ENCODE results near the gene SHROOM1.
"Not testable (repeated sequence)": the region's sequence is repeated elsewhere in the genome, so short reads cannot be mapped to it uniquely, and the experiment has no call there.

SHROOM1 gene

DNA sequence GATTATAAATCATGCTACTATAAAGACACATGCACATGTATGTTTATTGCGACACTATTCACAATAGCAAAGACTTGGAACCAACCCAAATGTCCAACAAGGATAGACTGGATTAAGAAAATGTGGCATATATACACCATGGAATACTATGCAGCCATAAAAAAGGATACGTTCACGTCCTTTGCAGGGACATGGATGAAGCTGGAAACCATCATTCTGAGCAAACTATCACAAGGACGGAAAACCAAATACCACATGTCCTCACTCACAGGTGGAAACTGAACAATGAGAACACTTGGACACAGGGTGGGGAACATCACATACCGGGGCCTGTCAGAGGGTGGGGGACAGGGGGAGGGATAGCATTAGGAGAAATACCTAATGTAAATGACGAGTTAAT, 24.6 kb downstream of the SHROOM1 start:
- DNase-seq: not testable (repeated sequence)

DNA sequence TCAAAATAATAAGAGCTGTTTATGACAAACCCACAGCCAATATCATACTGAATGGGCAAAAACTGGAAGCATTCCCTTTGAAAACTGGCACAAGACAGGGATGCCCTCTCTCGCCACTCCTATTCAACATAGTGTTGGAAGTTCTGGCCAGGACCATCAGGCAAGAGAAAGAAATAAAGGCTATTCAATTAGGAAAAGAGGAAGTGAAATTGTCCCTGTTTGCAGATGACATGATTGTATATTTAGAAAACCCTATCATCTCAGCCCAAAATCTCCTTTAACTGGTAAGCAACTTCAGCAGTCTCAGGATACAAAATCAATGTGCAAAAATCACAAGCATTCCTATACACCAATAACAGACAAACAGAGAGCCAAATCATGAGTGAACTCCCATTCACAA, 26.2 kb downstream of the SHROOM1 start:
- DNase-seq: not testable (repeated sequence)

DNA sequence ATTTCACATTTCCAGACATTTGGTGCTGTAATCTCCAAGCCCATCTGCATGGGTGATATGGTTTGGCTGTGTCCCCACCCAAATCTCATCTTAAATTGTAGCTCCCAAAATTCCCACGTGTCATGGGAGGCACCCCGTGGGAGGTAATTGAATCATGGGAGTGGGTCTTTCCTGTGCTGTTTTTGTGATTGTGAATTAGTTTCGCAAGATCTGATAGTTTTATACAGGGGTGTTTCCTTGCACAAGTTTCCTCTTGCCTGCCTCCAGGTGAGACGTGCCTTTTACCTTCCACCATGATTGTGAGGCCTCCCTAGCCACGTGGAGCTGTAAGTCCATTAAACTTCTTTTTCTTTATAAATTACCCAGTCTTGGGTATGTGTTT, 27.8 kb downstream of the SHROOM1 start:
- DNase-seq: not testable (repeated sequence)

DNA sequence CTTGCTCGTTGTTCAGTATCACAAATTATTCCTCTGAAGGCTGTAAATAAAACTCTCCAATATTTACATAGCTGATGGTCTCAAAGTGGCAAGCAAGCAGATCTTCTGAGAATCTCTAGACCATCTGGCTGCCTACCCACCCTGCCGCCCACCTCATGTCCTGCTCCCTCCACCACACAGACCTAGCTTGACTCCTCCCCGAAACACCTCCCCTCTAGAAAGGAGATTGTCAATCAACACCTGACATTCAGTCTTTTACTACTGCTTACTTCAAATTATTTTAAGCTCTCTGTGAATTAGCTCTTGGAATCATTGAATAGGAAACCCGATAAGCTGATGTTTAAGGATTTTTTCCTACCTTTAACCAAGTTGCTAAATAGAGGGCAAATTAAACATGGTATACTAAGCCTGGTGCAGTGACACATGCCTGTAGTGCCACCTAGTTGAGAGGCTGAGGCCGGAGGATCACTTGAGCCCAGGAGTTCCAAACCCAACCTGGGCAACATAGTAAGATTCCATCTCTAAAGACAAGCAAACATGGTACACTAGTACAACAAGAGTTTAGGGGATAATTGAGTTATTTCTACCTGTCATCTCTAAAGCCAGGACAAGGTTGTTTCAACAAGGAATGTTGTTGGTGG, 28.3 kb downstream of the SHROOM1 start:
- no peak for DNase-seq

DNA sequence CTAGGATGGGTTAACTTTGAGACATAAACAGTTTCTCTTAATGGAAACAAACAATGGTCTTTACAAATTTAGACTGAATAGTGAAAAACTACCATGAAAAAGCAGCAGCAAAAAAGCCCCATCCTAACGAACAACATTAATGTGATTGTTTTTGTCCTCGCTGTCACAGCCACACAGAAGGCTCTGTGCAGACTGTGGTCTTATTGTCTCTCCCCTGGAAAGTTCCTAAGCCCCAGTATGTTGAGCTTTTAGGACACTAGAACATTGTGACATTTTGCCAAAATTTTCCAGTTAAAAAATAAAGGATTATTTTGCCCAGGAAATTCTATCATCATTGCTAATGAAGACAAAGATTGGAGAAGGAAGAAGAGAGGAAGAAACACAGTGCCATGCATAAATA, 29.9 kb downstream of the SHROOM1 start:
- DNase-seq: no peak

DNA sequence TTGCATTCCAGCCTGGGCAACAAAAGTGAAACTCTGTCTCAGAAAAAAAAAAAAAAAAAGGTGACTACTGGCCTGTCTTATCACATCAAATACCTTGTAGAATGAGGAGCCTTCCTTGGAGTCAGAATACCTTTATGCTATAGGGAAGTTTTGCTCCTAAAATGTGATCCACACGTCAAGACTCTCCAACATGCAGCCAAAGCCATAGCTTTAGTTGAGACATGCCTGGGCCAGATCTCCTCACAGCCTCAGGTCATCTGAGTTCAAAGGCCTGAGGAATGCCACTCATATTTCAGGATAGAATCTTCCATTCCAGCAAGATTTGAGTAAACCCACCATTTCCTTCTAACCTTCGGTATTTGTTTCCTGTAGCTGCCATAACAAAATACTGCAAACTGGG, 31.1 kb downstream of the SHROOM1 start:
- no peak for DNase-seq

DNA sequence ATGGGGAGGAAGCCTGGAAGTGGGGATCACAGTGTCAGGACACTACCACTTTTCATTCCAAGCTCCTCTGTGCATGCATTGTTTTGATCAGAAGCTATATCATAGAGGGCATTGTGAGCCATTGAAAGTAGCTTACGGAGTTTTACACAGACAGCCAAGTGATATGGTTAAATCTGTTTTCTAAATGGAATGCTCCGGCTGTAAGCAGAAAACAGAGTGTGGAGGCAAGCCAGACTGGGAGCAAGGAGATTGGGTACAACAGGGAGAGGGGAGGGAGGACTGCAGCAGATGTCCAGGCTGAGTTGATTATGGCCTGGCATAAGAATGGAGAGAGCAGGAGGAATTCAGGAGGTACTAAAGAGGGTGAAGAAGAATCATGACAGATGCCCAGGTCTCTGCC, 32.8 kb downstream of the SHROOM1 start:
- no peak for DNase-seq

DNA sequence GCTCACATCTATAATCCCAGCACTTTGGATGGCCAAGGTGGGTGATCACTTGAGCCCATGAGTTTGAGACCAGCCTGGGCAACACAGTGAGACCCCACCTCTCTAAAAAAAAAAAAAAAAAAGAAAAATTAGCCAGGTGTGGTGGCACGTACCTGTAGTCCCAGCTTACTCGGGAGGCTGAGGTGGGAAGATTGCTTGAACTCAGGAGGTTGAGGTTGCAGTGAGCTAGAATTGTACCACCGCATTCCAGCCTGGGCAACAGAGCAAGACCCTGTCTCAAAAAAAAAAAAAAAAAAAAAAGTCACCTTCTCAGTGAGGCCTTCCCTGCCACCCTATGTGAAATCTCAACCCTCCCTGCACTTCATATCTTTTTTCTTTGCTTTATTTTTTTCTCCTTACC, 39.4 kb downstream of the SHROOM1 start:
- DNase-seq: no peak

DNA sequence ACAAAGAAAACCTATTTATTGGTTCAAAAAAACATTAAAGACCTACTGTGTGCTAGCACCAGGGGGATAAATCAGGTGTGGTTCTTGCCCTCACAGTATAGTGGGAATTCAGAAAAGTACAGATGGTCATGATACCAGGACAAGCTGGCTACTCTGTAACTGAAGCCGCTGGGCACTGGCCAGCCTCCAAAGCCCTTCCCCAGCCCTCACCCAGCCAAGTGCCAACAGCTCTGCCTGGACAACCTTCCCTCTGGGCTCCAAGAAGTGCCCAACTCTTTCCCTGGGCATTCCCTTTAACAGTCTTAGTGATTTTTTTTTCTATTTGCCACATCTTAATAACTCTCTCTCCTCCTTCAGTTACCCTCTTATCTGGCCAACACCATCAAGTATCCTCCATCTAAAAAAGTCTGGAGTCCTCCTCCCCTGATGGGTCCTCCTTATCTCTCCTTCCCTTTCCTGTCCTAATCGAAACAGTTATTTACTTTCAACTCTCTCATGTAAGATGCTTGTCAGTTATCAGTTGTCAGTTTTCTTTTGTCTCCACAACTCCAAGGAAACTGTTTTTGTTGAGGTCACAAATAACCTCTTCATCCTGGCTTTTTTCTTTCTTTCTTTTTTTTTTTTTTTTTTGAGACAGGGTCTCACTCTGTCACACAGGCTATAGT, 40.1 kb downstream of the SHROOM1 start:
- no peak for DNase-seq

DNA sequence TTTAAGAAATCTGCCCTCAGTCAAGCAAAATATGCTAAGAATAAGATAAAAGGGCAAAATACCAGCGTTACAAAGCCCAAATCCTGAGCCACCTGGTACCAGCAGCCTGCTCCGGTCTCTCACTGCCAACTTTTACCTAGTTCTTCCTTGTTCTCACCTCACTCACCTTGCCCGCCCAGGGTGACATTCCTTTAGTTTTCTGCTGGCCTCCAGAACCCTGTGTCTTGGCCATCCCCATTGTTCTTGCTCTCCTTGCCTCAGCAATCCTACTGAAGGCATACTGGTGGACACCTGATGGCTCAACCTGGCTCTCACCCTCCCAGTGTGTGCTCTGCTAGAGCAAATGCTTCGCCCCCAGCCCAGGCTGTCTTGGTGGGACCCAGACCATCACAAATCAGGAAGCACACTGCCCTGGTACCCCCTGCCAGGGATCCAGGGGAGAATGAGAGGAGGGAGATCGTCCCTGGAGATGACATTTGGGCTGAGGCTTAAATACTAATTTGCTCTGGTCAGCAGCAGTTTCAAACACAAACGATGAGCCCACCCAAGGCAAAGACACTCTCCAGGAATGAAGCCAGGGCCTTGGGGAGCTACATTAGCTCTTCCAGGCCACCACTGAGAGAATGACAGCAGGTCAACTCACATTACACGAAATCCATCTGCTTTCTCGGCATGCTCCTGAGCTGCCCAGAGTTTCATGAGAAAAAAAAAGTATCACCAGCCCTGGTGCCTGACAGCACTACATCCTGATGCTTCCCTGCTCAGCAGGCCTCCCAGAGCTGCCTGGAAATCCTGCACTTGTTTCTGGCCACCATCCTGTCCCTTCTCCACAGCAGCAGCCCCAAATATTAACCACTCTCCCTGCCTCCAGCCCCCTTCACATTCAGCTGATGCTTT, 41.2 kb downstream of the SHROOM1 start:
- DNase-seq: no peak

DNA sequence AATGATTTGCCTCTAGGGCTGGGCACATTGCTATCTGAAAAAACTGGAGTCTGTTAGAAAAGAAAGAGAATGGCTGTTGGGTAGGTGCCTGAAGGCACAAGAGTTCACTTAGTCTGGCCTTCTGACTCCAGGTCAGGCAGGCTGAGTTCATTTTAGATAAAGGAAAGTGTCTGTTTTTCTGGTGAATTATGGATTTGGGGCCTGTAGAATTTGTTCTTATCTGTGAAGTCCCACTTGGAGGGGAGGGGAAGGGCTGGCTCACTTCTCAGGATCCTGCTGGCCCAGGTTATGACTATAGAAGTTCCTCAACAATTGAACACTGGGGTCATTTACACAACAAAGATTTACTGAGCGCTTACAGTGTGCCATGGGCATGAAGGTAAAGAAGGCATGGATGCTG, 41.9 kb downstream of the SHROOM1 start:
- no peak for DNase-seq

DNA sequence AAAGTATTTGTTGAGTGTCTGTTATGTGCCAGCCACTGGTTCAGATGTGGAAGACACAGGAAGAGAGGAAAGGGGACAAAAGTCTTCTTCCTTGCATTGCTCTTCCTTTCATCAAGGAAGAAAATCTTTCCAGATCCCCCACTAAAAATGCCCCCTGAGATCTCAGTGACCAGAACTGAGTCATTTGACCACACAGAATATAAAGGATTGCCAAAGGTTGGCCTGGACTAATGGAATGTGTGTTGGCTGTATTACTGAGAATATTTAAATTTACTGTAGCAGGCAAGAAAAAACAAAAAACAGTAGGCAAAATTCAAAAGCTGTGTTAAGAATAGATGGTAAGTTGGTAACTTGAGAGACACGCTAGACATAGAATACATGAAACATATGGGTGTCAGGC, 43.4 kb downstream of the SHROOM1 start:
- no peak for DNase-seq

DNA sequence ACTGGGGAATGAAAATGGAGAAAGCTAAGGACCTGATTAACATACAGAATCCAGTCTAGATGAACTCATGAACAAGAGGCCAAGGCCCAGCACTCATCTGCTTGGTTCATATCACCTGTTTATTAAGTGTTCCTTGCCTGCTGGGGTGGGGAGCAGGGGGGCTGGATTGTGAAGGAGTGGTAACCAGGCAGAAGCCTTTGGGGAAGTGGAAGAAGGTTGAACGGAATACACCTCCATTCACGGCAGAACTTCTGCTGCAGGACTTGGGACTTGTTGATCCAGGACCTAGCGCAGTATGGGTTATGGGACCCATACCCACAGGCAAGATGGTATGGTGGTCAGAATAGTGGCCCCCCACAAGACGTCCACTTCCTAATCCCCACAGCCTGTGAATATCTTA, 44.6 kb downstream of the SHROOM1 start:
- DNase-seq: no peak

DNA sequence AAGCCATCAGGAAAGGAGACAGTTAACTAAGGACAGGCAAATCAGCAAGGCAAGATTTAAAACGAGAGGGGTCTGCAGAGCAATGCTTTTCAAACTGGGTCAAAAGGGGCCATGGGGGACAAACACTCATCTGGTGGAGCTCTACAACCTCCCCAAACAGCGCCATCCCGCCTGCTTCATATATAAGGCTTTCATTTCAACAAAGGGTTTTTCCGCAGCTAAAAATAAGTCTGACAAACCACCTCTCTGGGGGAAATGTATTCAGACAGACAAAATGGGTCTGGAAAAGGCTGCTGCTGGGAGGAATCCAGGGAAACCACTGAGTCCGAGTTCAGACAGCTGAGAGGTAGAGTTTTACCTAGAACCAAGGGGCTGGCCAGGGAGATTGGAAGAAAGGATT, 45.1 kb downstream of the SHROOM1 start:
- DNase-seq: no peak

DNA sequence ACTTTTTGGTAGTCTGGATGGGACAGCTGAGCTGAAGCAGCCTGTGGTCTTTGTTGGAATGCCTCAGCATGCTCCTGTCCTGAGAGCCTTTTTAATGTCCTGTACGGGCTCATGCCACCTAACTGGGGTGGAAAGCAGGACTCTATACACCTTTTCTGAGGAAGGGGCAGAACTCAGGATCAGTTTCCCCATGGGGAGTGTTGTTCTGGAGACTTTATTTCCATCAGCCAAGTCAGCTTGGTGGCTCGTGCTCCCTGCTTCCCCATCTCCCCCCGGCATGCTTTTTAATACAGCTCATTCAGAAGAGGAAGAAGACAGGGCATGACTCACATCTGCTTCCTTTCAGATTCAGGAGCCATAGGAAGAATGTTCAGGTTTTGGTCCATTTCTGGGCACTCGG, 48.3 kb downstream of the SHROOM1 start:
- DNase-seq: no peak

DNA sequence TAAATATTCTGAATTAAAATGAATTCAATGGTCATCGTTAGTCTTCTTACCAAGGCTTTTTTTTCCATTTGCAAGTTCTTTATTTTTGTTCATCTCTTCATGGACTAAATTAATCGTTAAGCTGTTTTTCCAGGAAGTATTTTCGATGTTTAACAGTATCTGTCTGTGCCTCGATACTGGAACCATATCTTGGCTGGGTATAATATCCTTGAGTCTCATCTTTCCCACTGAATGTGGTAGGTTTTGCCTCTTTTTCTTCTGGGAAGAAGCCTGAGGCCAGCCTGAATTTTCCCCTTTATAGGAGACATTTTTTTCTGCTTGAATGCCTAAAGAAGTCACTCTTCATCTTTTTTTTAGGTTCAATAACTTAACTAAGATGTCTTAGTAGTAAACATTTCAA, 49.4 kb downstream of the SHROOM1 start:
- no peak for DNase-seq

DNA sequence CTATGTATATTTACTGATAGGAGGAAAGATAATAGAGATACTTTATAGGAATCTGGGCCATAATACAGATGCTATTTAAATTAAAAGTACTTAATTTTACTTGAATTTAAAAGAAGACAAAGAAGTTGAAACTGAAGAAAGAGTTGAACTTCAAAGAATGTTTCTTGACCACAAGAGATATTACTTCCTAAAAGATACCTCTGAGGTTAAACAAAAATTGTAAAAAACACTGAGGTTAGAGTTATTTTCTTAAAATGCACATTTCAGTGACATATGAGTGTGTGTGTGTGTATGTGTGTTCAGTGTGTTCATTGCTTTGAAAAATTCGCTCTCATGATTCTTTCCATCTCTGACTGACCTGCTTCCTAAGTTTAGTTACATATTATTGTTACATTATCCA, 49.9 kb downstream of the SHROOM1 start:
- DNase-seq: no peak

DNA sequence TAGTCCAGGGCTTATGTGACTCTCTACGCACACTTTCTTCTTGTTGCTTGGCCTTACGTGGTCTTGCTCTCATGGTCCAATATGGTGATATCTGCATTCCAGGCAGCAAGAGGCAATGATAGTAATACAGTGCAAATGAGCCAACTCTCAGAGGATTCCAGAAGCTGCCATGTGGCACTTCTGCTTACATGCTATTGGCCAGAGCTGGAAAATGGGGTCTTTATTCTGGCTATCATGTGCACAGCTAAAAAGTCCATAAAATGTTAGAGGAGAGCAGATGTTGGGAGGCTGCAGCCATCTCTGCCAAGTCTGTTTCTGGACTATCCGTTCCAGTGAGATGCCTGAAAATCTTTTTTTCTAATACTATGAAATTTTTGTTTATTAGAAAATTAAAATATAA, 50.5 kb downstream of the SHROOM1 start:
- no peak for DNase-seq

DNA sequence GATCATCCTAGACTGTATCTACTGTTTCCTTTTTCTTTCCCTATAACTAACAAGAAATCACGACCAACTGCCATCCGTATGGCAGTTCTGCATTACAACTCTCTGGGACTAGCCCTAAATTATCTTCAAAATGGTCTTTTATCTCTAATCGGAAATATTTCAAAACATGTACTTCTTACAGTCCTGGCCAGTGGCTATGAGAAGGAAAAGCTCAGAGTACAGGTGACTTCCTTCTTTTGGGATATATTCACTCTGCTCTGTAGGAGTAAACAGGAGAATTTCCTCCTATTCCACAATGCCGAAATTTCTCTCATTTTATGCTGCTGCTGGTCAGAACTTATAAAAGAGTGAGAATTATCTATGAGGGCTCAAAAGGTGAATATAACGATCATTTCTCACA, 51.6 kb downstream of the SHROOM1 start:
- no peak for DNase-seq

DNA sequence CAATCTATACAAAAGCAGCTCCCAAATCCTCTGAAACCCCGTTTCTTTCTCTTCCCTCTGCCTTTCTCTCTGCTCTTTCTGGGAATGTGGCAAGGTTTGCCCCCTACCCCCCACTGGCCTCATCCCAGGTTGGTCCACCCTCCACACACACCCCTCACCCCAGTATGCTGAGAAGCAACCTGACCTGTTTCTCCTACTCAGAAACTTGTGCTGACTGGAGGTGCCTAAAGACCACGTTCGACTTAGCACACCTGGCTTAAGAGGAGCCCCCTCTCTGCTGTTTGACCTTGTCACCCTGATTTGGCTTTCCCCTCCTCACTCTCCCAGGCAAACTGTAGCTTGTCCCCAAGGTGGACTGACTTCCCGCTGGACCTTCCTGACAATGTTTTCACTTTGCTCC, 52.3 kb downstream of the SHROOM1 start:
- no peak for DNase-seq

DNA sequence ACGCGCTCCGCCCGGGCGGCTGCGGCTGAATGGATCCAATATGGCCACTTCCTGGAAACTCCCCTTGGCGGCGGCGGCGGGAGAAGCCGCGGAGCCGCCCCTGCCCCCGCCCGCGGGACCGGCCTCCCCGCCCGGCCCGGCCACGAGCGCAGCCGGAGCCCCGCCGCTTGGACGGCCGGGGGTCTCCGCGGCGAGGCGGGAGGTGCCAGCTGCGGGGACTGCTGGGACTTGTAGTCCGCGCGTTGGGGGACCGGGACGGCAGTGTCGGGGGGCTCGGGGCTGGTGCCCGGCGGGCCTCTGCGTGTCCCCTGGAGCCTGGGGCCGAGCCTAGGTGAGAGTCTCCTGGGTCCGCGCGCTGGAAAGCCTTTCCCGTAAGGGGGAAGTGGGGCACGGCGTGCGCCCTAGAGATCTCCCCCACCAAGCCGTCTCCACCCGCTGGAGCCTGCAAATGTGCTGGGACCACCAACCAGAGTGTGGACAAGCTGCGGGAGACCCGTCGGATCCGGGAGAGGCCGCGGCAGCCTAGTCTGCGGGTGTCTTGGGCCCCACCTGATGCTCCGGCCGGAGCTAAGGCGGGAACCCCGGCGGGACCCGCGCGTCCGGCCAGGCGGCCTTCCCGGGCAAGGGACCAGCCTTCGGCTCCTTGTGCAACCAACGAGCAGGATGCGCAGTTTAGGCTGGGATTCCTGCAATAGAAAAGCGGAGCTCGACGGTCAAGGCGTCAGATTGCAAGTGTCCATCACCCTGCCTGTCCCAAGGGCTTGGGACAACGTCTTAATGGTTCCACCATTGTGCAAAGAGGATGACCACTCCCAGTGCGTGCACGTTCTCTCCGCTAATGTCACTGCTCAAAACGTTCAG, 53.0 kb downstream of the SHROOM1 start, which contains the start of gene SEPTIN8:
TSS of gene SEPTIN8 (minus strand) at position 31 of the 861 bp plus-strand sequence. CDS start 102 bp downstream, outside the sequence.
- peak; percentile 56 to 65 for DNase-seq

DNA sequence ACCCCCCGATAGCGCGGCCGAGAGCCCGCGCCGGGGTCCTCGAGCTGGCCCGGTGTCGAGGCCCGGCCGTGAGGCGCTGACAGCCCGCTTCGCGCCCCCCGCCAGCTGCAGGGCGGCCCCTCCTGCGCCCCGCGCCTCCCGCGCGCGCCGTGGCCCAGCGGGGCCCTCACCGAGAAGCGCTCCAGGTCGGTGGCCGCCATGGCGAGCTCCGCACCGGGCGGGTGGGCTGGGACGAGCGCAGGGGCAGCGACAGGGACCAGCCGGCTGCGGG, 53.6 kb downstream of the SHROOM1 start:
- no peak for DNase-seq

All from activated T-cell treated with anti-CD3 and anti-CD28 coated beads, Interleukin-2, amount 50 U/mL, for 48 hours (primary cell).